Frontal cortex (tissue), 4 donors: Measurements from ENCODE around the gene DHX30. TPM values are rescaled to one million over a fixed set of nuclear protein-coding genes. Genes with fewer than 3 reads are reported as not detected.

Source experiments
- DNase-seq, 2 donors: peaks; one replicate each; pipeline ENCODE4 v3.0.0; 2012; ENCODE audit warnings: low spot score in 2 of 2
- FAIRE-seq: peaks from 2 replicates; lab custom pipeline; 2012; peaks lifted over from hg19 to GRCh38; lab: Jason Lieb, UNC
- total RNA-seq: library from RNA; depleted of rRNA; stranded (reverse); fragments of >200 nt; gene quantifications from one replicate; pipeline ENCODE4 v1.2.3, GENCODE V29; 2014
- donor health status: control.
- donor health status: control.
- donor health status: control.

DHX30 gene
- total RNA-seq, 1 donor from 2014 or later, result 68.9 TPM

GRCh38 chr3:47850564-47851410, 47.8 kb downstream of the DHX30 start:
- DNase-seq (no peak), FAIRE-seq (no peak)

- DNase-seq, result no peak
- no peak for FAIRE-seq
Measured at GRCh38 chr3:47851888-47852603, 49.1 kb downstream of the DHX30 start.

DNA sequence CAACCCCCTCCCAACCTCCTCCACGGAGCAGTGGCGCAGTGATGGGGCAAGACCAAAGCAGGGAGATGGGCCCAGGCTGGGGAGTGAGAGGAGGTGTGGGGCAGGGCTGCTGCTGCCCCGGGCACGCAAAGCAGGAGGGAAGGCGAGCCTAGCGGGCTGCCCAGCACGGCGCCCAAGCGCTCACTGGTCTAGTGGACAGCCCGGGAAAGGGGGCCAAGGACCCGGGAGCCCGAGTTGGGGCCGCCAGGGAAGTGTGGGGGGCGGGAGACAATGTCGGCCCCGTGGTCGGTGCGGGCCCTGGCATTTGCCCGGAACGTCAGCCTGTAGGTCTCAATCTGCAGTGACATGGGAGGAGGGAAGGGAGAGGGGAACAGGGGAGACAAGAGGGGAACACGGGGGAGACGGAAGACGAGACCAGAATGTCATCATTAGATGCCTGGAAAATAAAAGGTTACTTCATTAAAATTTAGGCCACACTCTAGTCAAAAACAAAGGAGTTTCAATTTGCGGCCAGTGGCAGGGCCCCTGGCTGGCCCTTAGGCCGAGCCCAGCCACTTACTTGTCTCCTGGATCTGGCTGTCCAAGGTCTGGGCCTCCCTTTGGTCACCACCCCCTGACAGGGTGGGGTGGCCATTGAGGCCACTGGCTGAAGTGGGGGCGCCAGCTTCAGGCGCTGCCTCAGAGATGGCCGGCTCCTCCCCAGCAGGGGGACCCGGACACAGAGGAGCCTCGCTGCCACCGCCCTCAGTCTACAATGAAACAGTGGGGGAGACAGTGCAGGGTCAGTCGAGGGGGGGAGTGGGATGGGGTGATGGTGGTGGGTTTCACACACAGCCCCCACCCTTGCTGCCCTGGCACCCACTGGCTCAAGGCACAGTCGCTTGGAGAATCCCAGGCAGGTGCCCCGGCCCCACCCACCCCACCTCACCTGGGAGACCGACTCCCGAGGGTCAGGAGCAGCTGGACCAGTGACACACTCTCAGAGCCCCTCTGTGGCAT, 50.0 kb downstream of the DHX30 start:
- DNase-seq, result no peak
- no peak for FAIRE-seq

DNA sequence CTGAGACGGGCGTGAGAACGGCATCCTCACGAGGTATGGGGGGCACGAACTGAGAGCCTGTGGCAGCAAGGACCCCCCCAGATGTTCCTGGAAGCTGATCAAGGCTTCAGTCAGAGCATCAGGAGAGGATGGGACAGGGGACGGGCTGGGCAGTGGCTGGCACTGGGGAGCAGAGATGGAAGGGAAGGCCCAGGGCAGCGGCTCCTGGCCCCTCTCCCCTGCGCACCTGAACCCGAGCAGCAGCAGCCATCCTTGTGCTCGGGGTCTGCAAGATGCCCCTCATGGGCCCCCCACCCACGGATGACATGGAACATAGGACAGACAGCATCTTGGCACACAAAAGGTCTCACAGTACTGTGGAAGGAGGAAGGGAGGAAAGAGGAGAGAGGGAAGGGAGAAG, 51.3 kb downstream of the DHX30 start:
- DNase-seq (no peak), FAIRE-seq (no peak)

- DNase-seq (no peak), FAIRE-seq (no peak)
Measured at GRCh38 chr3:47854720-47855455, 52.0 kb downstream of the DHX30 start.

DNA sequence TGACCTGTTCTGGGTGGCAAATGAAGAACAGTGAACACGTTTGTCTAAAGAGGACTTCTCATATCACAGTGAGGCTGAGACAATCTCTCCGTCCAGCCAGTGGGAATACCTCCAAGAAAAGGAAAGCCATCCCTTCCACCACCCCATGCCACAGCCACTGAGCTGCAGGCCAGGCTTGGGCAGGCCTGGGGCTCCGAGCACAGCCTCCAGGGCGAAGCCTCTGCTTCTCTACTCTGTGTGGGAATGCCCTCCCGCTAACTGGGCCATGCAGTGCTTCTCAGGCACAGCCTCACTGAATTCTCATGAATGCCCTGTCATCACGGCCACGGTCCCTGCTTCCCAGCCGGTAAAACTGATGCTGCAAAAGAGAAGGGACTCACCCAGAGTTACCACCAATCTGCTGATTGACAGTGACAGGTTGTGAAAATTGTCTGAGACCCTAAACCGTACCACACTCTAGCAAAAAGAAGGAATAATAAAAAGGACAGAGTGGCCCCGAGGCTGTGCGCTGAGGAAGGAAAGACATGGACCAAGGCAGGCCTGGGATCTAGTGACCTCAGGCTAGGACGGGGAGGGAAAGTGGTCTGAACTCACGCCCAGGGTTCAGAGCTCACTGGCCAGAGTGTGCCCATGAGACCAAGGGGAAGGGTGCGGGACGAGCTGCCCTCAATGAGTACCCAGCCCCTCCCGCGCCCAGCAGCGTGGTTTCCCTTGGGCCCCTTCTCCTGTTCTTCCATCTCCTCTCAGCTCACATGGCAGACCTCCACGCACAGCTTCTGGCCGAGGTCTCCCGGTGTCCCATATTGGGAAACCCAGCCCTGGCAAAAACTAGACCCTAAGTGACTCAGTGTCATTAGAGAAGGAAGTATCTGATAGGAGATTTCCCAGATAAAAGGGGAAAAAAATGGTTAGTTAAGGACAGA, 52.8 kb downstream of the DHX30 start:
- DNase-seq, result no peak
- no peak for FAIRE-seq

- no peak for FAIRE-seq
- DNase-seq, result no peak
Measured at GRCh38 chr3:47856669-47857068, 53.7 kb downstream of the DHX30 start.

DNA sequence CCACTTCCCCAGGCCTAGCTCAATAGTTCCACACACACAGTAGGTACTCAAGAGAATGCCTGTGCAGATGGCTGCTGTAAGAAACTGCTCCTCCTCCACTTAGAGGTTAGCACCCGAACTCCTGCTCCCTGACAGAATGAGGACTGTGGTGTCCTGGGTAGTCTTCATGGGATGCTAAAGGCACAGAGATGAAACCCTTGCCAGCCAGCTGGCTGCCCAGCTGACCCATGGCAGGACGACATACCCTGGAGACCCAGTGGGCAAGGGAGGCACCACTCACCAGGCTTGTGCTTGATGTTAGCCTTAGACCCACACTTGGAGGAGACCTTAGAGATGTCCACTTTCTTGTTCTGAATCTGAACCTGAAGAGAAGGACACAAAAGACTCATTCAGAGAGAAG, 54.2 kb downstream of the DHX30 start:
- FAIRE-seq, result no peak

DNA sequence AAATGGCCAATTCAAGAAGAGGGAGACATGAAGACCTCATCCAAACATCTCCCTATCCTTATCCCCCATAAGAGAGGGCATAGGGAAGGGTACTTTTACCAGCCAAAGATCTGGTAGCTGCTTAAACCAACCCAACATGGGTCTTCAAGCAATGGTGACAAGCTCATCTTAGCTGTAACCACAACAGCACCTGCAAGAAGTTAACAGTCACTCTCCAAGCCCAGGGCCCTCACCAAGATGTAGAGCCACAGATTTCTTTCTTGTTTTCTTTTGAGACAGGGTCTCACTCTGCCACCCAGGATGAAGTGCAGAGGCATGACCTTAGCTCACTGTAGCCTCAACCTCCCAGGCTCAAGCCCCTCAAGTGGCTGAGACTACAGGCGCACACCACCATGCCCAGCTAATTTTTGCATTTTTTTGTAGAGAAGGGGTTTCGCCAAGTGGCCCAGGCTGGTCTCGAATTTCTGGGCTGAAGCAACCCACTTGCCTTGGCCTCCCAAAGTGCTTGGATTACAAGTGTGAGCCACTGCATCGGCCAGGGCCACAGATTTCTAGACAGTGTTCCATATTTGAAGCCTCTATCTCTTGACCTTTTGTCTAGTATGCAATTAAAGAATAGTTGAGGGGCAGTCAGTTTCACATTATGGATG, 57.1 kb downstream of the DHX30 start:
- DNase-seq (no peak), FAIRE-seq (no peak)

More for the DNA sequence above, 54.2 kb downstream of the DHX30 start:
- no peak for DNase-seq

GRCh38 chr3:47863391-47864128, 60.6 kb downstream of the DHX30 start:
- DNase-seq (no peak), FAIRE-seq (no peak)

- FAIRE-seq, result no peak
- DNase-seq, result no peak
Measured at GRCh38 chr3:47865192-47865591, 62.3 kb downstream of the DHX30 start.

DNA sequence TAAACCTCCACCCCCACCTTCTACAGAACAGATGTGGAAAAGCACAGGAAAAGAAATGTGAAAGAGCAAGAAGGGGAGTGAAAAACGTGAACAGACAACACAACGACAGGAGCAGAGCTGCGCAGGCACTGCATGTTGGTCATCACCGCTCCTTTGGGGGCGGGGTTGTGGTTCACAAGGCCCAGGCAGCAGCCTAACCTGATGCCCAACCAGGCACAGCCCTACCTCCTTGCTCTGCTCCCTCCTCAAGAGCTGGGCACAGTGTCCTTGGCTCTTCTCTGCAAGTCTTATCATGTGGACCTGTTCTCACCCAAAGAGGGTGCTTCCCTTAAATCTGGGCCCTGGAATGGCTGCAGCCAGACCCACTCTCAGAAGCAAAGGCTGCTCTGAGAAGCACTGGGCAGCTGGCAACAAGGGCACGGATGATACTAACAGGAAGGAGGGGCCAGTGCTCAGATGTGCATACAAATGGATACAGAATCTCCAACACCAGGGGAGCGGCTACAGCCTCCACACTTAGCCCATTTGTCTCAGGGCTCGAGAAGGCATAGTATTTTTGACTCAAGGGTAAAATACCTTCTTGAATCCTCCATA, 64.6 kb downstream of the DHX30 start:
- FAIRE-seq, result no peak

DNA sequence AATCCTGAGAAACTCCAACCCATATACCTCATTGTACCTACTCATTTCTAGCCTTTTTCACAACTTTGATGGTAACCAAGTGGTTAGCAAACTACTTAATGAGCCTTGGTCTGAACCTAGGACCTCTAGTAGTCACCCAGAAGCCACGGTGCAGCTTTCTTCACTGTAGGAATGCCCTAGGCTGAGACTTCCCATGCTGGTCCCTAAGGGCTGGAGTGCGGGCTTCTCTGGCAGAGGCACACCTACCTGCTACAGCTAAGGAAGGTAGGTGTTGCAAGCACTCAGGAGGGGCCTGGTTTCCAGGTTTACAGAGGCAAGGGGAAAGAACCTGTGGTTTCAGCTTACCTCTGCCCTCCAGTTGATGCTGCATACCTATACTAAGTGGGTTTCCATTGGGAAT, 65.4 kb downstream of the DHX30 start:
- DNase-seq (no peak), FAIRE-seq (no peak)

More for the DNA sequence above, 64.6 kb downstream of the DHX30 start:
- no peak for DNase-seq

- no peak for DNase-seq
- no peak for FAIRE-seq
Measured at GRCh38 chr3:47870156-47870555, 67.2 kb downstream of the DHX30 start.

- DNase-seq (no peak), FAIRE-seq (no peak)
Measured at GRCh38 chr3:47870702-47871260, 67.8 kb downstream of the DHX30 start.

GRCh38 chr3:47871389-47871788, 68.5 kb downstream of the DHX30 start:
- FAIRE-seq, result no peak
- no peak for DNase-seq

DNA sequence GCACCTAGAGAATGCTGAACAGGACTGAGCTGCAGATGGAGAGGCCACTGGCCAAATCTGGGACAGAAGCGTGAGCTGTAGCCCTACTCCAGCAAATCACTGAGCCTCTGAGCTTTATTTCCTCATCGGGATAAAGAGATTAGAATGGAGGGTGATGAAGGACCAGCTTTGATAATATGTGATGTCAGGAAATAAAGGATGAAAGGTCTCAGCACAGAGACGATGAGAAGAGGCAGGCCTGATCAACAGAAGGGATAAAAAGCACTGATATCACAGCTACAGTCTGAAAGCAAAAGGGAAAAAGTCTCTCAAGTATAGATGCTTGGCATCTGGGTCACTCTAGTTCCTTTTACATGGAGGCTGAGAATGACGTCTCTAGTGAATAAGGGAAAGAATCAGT, 70.0 kb downstream of the DHX30 start:
- DNase-seq (no peak), FAIRE-seq (no peak)
